Mucosa of rectum (tissue), 2 donors: Measurements from ENCODE around the gene PGK2.
"Not testable (repeated sequence)": the region's sequence is repeated elsewhere in the genome, so short reads cannot be mapped to it uniquely, and the experiment has no call there.

Experiments used
- H3K27ac ChIP-seq, 2 donors: one replicate each; pipeline ENCODE4 v1.7.0; 2013; ENCODE audit warnings: inconsistent platforms in 2 of 2, low read depth in 2 of 2, low read length in 2 of 2
- H3K27me3 ChIP-seq, 2 donors: one replicate each; pipeline ENCODE4 v1.7.0; 2013; ENCODE audit warnings: low read length in 2 of 2; ENCODE audit not compliant: control insufficient read depth in 2 of 2, insufficient read depth in 2 of 2
- H3K36me3 ChIP-seq, 2 donors: one replicate each; pipeline ENCODE4 v1.7.0; 2013; ENCODE audit warnings: low read length in 2 of 2; ENCODE audit not compliant: control insufficient read depth in 2 of 2, insufficient read depth in 2 of 2
- H3K4me1 ChIP-seq, 2 donors: one replicate each; pipeline ENCODE4 v1.7.0; 2013; ENCODE audit warnings: low read length in 2 of 2, mild to moderate bottlenecking in 1 of 2; ENCODE audit not compliant: control insufficient read depth in 2 of 2, insufficient read depth in 2 of 2
- H3K4me3 ChIP-seq, 2 donors: one replicate each; pipeline ENCODE4 v1.7.0; 2013; ENCODE audit warnings: low read length in 2 of 2
- H3K9ac ChIP-seq, 2 donors: one replicate each; pipeline ENCODE4 v1.7.0; 2013; ENCODE audit warnings: low read length in 2 of 2, low read depth in 1 of 2, mild to moderate bottlenecking in 1 of 2
- H3K9me3 ChIP-seq, 2 donors: one replicate each; pipeline ENCODE4 v1.7.0; 2013; ENCODE audit warnings: low read length in 2 of 2; ENCODE audit not compliant: control insufficient read depth in 2 of 2
- donor health status: healthy.
- donor health status: Normal muscosa, but diverticular disease.

The PGK2 gene

GRCh38 chr6:49796842-49797455 is 9.9 kb upstream of the PGK2 start:
- H3K9me3 ChIP-seq, H3K27me3 ChIP-seq, H3K27ac ChIP-seq, H3K36me3 ChIP-seq, H3K4me1 ChIP-seq, H3K9ac ChIP-seq, H3K4me3 ChIP-seq: not testable (repeated sequence)

DNA sequence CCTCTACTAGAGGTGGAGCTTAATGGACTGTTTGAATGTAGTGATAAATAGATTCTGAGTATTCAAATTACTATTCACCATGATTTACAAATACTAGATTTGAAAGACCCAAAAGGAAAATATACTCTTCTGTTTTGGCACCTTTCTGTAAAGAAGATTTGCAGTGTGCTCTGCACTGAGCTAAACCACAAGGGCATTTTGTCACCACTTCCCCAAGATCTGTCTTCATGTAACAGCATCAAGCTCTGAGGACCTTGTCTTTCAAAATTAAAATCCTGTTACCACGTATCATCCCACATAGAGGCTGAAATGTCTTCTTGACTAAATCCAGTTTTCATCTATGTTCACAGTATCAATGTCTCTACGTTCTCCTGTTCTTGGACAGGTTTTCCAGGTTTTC is 3.3 kb upstream of the PGK2 start:
- Histone ChIP-seq H3K9ac (no peak overlapping the region), H3K9me3 (no peaks in the 10 kb centered on the region), H3K27ac (no peak overlapping the region), H3K4me1 (no peaks in the 10 kb centered on the region), H3K4me3 (no peak overlapping the region), H3K27me3 (no peaks in the 10 kb centered on the region), H3K36me3 (no peaks in the 10 kb centered on the region)

- Histone ChIP-seq H3K4me3 (no peak overlapping the region), H3K4me1 (no peaks in the 10 kb centered on the region), H3K9ac (no peak overlapping the region), H3K27me3 (no peaks in the 10 kb centered on the region), H3K27ac (no peak overlapping the region), H3K9me3 (no peaks in the 10 kb centered on the region), H3K36me3 (no peaks in the 10 kb centered on the region)
These were observed 2.8 kb downstream of the PGK2 start for GRCh38 chr6:49784272-49784671.

- Histone ChIP-seq H3K4me3 (no peak overlapping the region), H3K27ac (no peak overlapping the region), H3K4me1 (no peaks in the 10 kb centered on the region), H3K9ac (no peak overlapping the region), H3K27me3 (no peaks in the 10 kb centered on the region), H3K36me3 (no peaks in the 10 kb centered on the region), H3K9me3 (no peaks in the 10 kb centered on the region)
These were observed 4.4 kb downstream of the PGK2 start for GRCh38 chr6:49782725-49783124.

DNA sequence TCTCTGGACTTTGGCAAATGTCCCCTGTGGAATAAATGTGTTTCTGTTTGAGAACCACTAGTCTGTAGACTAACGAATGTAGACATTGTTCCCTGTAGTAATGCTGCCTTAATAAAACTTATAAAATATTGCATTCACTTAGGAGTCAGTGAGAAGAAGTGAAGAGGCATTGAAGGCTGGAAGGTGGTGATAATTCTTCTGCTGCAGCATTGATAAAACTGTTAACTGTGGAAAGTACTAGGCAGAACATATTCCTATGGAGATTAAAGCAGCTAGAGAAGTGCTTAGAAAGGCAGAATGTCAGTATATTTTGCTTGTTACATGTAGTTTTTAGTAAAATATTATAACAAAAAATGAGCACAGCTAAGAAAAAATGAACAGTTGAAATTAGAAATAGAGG is 4.8 kb downstream of the PGK2 start:
- Histone ChIP-seq H3K9ac (no peak overlapping the region), H3K9me3 (no peaks in the 10 kb centered on the region), H3K27ac (no peak overlapping the region), H3K27me3 (no peaks in the 10 kb centered on the region), H3K4me1 (no peaks in the 10 kb centered on the region), H3K36me3 (no peaks in the 10 kb centered on the region), H3K4me3 (no peak overlapping the region)

DNA sequence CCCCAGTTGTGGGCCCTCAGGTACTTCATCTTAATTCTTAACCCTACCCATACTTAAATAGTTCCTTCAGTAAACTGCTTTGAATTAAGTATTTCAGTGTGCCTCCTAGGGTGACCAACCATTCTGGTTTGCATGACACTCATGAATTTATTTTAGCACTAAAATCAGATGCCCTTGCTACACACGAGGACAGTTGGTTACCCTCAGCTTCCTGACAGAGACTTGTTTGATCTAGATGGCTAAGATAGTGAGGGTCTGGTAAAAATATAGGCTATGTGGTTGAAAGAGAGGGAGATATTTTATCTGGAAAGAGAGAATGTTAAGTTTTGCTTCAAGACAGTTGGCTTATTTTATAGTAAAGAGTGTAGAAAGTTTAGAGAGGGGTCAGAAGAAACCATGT is 10.6 kb downstream of the PGK2 start:
- H3K4me1 ChIP-seq: no peaks in the 10 kb centered on the region
- H3K27ac ChIP-seq: no peak overlapping the region
- no peak overlapping the region for H3K4me3 ChIP-seq
- H3K36me3 ChIP-seq: no peaks in the 10 kb centered on the region
- no peaks in the 10 kb centered on the region for H3K9me3 ChIP-seq
- no peak overlapping the region for H3K9ac ChIP-seq
- H3K27me3 ChIP-seq: no peaks in the 10 kb centered on the region

DNA sequence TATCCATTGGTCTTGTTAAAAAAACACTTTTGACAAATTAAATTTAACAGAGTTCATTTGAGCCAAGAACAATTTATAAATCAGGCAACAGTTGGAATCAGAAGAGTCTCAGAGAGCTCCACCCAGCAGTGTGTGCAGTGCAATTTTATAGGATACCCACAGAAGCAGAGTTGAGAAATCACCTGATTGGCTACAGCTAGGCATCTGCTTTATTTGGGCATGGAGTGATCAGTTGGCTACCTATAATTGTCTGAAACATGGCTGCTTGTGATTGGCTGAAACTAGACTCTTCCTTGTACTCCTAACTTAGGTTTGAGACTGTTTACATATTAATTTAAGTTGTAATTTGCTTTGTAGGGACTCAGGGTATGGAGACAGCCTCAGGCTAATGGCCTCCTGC is 12.0 kb downstream of the PGK2 start:
- Histone ChIP-seq H3K36me3 (no peaks in the 10 kb centered on the region), H3K4me3 (no peak overlapping the region), H3K27me3 (no peaks in the 10 kb centered on the region), H3K9ac (no peak overlapping the region), H3K9me3 (no peaks in the 10 kb centered on the region), H3K4me1 (no peaks in the 10 kb centered on the region), H3K27ac (no peak overlapping the region)

- Histone ChIP-seq H3K9me3 (no peaks in the 10 kb centered on the region), H3K36me3 (no peaks in the 10 kb centered on the region), H3K4me3 (no peak overlapping the region), H3K27ac (no peak overlapping the region), H3K27me3 (no peaks in the 10 kb centered on the region), H3K9ac (no peak overlapping the region), H3K4me1 (no peaks in the 10 kb centered on the region)
These were observed 14.8 kb downstream of the PGK2 start for GRCh38 chr6:49772285-49772684.

- no peak overlapping the region for H3K27ac ChIP-seq
- H3K4me3 ChIP-seq: no peak overlapping the region
- no peaks in the 10 kb centered on the region for H3K36me3 ChIP-seq
- no peaks in the 10 kb centered on the region for H3K4me1 ChIP-seq
- no peak overlapping the region for H3K9ac ChIP-seq
- no peaks in the 10 kb centered on the region for H3K27me3 ChIP-seq
- no peaks in the 10 kb centered on the region for H3K9me3 ChIP-seq
These were observed 20.3 kb downstream of the PGK2 start for GRCh38 chr6:49766762-49767161.

DNA sequence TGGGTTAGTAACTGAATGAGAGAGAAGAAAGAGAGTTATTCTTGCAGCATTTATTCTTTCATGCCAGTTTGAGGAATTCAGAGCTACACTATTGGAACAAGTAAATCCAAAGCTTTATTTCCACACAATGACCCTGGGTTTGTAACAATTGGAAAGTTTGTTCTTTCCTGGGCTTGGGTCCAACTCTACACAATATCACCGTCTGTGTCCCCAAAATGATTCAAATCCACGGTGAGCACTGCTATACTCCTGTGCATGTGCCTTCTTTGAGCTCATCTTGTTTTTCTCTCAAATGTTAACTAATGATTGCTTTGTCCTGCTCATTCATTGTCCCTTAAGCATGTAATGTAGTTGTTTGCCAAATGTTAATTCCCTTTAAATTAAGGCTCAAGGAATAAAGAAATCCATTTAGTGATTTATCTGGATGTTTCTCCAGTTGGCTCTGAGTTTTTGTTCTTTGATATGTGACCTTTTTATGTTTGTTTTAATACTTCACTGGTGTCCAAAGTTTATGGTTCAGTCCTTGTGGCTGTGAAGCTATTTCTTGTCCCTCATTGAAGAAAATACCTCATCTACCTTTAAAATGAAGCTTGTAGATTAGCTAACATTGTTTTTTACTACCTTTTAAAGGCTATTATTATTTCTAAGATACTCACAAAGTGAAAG is 22.4 kb downstream of the PGK2 start:
- no peaks in the 10 kb centered on the region for H3K27me3 ChIP-seq
- no peak overlapping the region for H3K27ac ChIP-seq
- no peak overlapping the region for H3K9ac ChIP-seq
- no peaks in the 10 kb centered on the region for H3K9me3 ChIP-seq
- no peaks in the 10 kb centered on the region for H3K4me1 ChIP-seq
- no peaks in the 10 kb centered on the region for H3K36me3 ChIP-seq
- no peak overlapping the region for H3K4me3 ChIP-seq
